ENCODE measurements around the gene CCL22.
"Not testable (repeated sequence)": the region's sequence is repeated elsewhere in the genome, so short reads cannot be mapped to it uniquely, and the experiment has no call there.

CCL22 gene

DNA sequence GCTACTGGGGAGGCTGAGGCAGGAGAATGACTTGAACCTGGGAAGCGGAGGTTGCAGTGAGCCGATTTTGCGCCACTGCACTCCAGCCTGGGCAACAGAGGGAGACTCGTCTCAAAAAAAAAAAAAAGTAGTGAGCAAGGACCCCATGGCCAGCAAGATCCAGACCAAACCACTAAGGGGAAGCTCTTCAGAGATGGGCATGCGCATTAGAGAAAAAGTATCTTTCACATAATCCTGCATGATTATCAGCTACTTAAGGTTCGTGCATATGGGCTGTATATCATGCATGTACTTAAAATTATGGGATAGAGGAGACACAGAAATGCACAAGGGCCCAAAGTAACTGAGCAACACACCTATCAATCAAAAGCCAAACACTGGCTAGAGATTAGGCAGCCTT lies 10.7 kb upstream of the CCL22 start:
- DNase-seq (ENCODE audit: low spot score) = no peak

DNA sequence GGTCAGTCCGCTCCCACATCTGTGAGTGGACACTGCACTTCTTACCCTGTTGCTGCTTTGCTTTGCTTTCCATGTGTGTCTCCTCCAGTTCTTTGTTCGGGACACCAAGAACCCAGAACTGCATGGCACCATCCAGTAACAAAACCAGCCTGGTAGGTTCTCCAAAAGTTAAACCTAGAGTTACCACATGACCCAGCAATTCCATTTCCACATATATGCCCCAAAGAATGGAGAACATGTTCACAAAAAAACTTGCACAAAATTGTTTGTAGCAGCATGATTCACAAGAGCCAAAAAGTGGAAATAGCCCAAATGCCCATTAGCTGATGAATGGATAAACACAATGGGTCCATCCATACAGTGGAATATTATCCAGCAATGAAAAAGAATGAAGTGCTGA lies 10.3 kb upstream of the CCL22 start:
- DNase-seq (ENCODE audit: low spot score) = no peak

- DNase-seq (ENCODE audit: low spot score) = no peak
These were observed 9.2 kb upstream of the CCL22 start for GRCh38 chr16:57349212-57350031.

DNA sequence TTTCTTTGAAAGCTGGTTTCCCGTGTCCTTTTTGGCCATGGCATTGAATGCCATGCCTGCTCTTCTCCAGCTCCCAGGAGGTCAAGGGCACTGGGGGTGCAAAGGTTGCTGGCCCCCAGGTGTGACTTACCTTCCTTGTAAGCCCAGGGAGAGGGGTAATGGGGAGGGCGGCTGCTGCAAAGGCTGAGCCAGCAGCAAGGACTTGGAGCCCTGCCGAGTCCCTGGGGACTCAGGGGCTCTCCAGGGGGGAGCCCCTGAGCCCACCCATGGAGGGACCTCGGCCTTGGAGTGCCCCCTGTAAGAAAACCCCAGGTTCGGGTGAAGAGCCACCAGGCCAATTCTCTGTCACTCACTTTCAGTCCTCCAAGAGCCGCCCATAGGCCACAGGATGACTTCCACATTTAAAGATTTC lies 5.9 kb upstream of the CCL22 start:
- no peak for DNase-seq (ENCODE audit: low spot score)

DNA sequence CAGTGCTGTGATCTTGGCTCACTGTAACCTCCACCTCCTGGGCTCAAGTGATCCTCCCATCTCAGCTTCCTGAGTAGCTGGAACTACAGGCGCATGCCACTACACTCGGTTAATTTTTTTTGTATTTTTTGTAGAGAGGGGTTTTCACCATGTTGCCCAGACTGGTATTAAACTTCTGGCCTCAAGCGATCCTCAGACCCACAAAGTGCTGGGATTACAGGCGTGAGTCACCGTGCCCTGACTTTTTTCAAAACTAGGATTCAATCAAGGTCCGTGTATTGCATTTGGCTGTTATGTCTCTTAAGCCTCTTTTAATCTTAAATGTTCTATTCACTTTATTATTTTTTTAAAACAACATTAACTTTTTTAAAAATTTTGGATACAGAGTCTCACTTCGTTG lies 4.3 kb upstream of the CCL22 start:
- no peak for DNase-seq (ENCODE audit: low spot score)

- no peak for DNase-seq (ENCODE audit: low spot score)
These were observed 2.6 kb upstream of the CCL22 start for GRCh38 chr16:57355898-57356414.

GRCh38 chr16:57356547-57356946 lies 2.0 kb upstream of the CCL22 start:
- DNase-seq (ENCODE audit: low spot score) = no peak

DNA sequence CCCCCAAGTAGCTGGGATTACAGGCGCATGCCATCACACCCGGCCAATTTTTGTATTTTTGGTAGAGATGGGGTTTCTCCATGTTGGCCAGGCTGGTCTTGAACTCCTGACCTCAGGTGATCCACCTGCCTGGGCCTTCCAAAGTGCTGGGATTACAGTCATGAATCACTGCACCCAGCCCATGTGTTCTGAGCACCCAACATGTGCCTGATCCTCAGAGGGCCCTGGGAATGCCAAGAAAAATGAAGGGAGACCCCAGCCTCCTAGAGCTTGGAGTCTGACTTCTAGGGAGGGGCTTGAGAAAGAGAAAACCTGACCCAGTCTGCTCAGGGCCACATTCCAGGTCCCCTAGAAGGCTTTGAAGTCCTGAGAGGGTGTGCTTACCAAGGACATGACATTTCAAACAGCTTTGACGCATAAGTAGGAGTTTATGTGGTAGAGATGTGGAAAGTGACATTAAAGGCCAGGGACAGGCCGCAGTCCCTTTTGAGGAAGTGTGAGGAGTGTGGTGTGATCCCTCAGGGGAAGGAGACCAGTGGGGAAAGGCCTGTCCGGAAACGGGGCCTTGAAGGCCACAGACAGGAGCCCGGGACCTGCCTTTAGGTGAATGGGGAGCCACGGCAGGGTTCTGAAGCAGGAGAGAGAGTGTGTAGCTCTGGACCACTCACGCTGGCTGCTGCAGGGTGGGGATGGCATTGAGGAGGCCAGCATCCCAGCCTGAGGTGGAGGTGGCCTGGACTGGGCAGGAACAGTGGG lies 1.1 kb upstream of the CCL22 start:
- no peak for DNase-seq (ENCODE audit: low spot score)

DNA sequence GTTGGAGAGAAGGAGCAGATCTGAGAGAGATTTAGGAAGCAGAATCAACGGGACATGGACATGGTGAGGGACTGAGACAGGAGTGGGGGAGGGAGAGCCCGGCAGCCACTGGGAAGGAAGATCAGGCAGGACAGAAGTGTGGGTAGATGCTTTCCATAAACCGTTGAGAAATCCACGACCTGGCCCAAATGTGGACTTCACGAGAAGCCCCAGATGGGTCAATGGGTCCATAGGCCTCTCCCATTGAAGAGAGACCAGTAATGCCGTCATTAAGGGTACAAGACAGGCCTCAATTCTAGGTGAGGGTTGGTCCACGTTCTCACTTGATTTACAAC lies 530 bp upstream of the CCL22 start:
- DNase-seq (ENCODE audit: low spot score) = no peak

DNA sequence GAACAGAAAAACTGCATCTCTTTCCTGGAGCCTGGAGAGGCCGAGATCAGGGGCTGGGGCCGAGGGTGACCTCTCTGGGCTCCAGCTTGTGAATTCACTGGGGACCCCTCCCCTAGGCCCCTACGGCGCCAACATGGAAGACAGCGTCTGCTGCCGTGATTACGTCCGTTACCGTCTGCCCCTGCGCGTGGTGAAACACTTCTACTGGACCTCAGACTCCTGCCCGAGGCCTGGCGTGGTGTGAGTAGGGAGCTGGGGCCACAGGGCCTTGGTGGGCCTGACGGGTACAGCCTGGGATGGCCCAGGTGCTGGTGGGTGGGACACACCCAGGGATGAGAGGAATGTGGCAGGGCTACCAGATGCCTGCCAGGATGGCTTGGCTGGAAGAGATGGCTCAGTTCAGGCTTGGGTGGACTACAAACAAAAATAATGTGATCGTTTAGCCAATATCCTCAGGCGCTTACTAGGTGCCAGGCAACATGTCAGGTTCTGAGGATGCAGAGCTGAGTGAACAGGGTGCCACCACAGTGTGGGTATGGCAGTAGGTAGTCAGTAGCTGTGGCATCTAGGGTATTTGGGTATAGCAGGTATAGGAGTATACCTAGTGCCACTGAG lies 1.8 kb downstream of the CCL22 start:
- no peak for DNase-seq (ENCODE audit: low spot score)

GRCh38 chr16:57361404-57361803 lies 2.8 kb downstream of the CCL22 start:
- no peak for DNase-seq (ENCODE audit: low spot score)

DNA sequence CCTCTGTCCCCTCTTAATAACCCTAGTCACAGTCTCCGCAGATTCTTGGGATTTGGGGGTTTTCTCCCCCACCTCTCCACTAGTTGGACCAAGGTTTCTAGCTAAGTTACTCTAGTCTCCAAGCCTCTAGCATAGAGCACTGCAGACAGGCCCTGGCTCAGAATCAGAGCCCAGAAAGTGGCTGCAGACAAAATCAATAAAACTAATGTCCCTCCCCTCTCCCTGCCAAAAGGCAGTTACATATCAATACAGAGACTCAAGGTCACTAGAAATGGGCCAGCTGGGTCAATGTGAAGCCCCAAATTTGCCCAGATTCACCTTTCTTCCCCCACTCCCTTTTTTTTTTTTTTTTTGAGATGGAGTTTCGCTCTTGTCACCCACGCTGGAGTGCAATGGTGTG lies 5.6 kb downstream of the CCL22 start:
- DNase-seq (ENCODE audit: low spot score) = no peak

DNA sequence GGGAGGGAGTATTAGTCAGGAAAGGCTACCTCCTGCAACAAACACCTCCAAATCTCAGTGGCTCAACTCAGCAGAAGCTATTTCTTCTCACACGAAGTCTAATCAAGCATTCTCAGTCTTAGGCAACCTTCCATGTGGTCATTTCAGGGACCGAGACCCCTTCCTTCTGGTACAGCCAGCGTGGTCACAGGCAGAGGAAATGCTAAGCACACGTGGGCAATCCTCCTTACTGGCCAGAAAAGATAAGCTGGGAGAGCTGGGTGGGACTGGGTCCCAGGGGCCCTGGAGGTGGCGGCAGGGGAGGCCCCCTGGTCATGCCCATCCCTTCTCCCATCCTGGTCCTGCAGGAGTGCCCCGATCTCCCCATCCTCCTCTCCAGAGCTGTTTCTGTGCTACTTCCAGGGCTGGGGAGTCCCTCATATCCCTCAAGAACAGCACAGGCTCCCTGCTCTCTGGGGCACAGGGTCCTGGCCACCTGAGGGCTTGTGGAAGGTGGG lies 8.0 kb downstream of the CCL22 start:
- no peak for DNase-seq (ENCODE audit: low spot score)

DNA sequence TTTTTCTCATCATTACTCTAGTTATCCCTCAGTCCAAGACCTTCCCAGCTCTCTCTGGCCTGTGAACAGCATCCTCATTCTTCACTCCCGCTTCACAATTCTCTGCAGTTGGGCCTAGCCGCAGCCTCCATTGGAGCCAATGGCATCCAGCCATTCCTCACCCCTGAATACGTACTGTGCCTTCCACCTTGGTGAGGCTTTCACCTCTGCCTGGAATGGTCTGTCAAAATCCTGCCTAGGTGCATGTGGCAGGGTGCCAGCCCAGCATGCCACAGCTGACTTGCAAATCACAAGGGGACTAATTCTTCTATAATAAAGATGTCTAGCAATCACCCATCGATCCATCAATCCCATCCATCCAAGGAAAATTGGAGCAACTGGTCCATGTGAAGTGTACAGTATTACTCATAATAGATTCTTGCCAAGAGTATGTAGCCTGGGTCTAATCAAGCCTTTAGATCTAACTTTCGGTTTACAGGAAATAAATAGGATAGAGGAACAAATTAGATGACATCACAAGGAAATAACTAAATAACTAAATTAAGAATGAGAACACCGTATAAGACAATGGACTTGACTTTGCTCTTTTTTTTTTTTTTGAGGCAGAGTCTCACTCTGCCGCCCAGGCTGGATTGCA lies 8.7 kb downstream of the CCL22 start:
- DNase-seq (ENCODE audit: low spot score) = no peak

GRCh38 chr16:57371494-57372371 lies 13.2 kb downstream of the CCL22 start:
- peak; percentile 91 for DNase-seq (ENCODE audit: low spot score)

- peak; percentile 48 for DNase-seq (ENCODE audit: low spot score)
These were observed 14.0 kb downstream of the CCL22 start, which contains the start of gene CX3CL1 for GRCh38 chr16:57372372-57373116. TSS of gene CX3CL1 (plus strand) at chr16:57372490. CDS start at chr16:57372569, 79 bp downstream.

DNA sequence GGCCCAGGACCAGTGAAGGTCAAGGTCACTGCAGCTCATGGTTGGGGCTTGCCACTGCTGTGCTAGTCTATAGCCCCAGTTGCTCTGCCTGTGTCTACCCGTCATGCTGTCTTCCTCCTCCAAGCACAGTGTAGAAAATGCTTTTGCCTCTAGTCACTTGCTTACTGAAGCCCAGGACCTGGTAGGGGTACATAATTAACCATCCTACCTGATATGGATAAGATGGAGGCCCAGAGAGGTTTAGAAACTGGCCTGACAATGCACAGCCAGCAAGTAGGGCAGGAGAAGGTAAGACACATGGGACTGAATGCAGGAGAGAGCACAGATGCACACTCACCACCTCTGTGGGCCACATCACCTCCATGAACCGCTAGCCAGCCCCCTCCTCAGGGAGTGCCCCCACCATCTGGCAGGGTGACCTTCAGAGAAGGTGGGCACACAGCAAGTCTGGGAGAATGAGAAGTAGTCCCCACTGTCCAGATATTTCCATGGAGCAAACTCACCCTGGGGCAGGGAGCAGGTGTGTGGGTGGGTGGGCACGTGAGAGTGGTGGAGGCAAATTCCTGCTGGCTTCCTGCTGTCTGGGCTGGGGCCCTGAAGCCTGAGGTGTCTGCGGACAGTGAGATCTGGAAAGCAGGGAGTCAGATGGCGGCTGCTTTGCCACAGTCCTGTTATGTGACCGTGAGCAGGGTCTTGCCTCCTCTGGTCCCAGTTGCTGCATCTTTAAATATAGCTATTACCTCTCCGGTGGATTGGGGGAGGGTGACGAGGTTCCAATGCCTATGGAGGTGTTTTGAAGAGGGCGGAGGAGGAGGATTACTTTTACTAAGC lies 14.7 kb downstream of the CCL22 start:
- no peak for DNase-seq (ENCODE audit: low spot score)

- no peak for DNase-seq (ENCODE audit: low spot score)
These were observed 15.5 kb downstream of the CCL22 start for GRCh38 chr16:57374067-57374534.

DNA sequence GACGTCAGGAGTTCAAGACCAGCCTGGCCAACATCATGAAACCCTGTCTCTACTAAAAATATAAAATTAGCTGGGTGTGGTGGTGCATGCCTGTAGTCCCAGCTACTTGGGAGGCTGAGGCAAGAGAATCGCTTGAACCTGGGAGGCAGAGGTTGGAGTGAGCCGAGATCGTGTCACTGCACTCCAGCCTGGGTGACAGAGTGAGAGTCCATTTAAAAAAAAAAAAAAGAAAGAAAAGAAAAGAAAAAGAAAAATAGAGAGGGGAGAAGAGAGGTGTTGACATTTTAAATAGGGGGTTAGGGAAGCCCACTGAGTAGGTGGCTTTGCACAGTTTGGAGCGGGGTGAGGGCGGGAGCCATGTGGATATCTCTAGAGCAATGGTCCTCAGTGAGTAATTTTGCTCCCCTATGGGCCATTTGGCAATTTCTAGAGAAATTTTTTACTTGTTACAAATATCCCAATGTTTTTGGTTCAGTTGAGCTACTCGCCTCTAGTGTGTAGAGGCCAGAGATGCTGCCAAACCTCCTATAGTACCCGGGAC lies 16.4 kb downstream of the CCL22 start:
- not testable (repeated sequence) for DNase-seq (ENCODE audit: low spot score)

Measured in iPS-NIHi11 (cell line).